KBM-7 (cell line): ENCODE data around the gene NNAT.
"Not testable (repeated sequence)": the region's sequence is repeated elsewhere in the genome, so short reads cannot be mapped to it uniquely, and the experiment has no call there.

Experiments
- DNase-seq: peaks from one replicate; pipeline ENCODE4 v3.0.0-alpha.2; 2015
- in situ Hi-C: fragments of 300-500 bp; cut with MboI; formaldehyde crosslinking; loops from 2 replicates; pipeline ENCODE4 v1.14.3; 2020; ENCODE audit warnings: low sequenced_read_pairs, low pct_unique_long_range_greater_than_20kb, mixed read lengths

NNAT gene

GRCh38 chr20:37533154-37533715, 12.2 kb downstream of the NNAT start:
- no peak for DNase-seq
- in situ Hi-C loops: loop anchor here (10.0 kb wide), 1 partner anchor 258 kb away; no protein-coding TSS in a partner anchor

GRCh38 chr20:37534401-37535157, 13.5 kb downstream of the NNAT start:
- peak; percentile 93 for DNase-seq
- in situ Hi-C loops: loop anchor here (10.0 kb wide), 1 partner anchor 260 kb away; no protein-coding TSS in a partner anchor

- in situ Hi-C loops: loop anchor here (10.0 kb wide), 1 partner anchor 261 kb away; no protein-coding TSS in a partner anchor
- DNase-seq: peak; percentile 35
These were observed 14.5 kb downstream of the NNAT start for GRCh38 chr20:37535443-37536132.

- in situ Hi-C loops: loop anchor here (10.0 kb wide), 1 partner anchor 263 kb away; no protein-coding TSS in a partner anchor
These were observed 16.5 kb downstream of the NNAT start for GRCh38 chr20:37537505-37537904.

GRCh38 chr20:37538003-37538402, 17.0 kb downstream of the NNAT start:
- in situ Hi-C loops: loop anchor here (10.0 kb wide), 1 partner anchor 263 kb away; no protein-coding TSS in a partner anchor

More at GRCh38 chr20:37537505-37537904, 16.5 kb downstream of the NNAT start:
- no peak for DNase-seq

GRCh38 chr20:37539424-37539823, 18.4 kb downstream of the NNAT start:
- no peak for DNase-seq
- in situ Hi-C loops: loop anchor here (10.0 kb wide), 1 partner anchor 265 kb away; no protein-coding TSS in a partner anchor

More at GRCh38 chr20:37538003-37538402, 17.0 kb downstream of the NNAT start:
- DNase-seq: peak; percentile 31

GRCh38 chr20:37540001-37540400, 19.0 kb downstream of the NNAT start:
- in situ Hi-C loops: no loop called here

GRCh38 chr20:37540838-37541237, 19.8 kb downstream of the NNAT start:
- in situ Hi-C loops, DNase-seq: not testable (repeated sequence)

More at GRCh38 chr20:37540001-37540400, 19.0 kb downstream of the NNAT start:
- DNase-seq: peak; percentile 92

- in situ Hi-C loops: no loop called here
- DNase-seq: no peak
These were observed 20.3 kb downstream of the NNAT start for GRCh38 chr20:37541326-37541725.

- in situ Hi-C loops: no loop called here
- DNase-seq: peak; percentile 59
These were observed 21.2 kb downstream of the NNAT start for GRCh38 chr20:37542281-37542680.

- in situ Hi-C loops: no loop called here
- peak; percentile 60 for DNase-seq
These were observed 22.8 kb downstream of the NNAT start for GRCh38 chr20:37543828-37544227.

- DNase-seq: no peak
- in situ Hi-C loops: no loop called here
These were observed 23.3 kb downstream of the NNAT start for GRCh38 chr20:37544386-37544785.

GRCh38 chr20:37545516-37545915, 24.5 kb downstream of the NNAT start:
- in situ Hi-C loops: no loop called here
- DNase-seq: no peak

GRCh38 chr20:37547912-37548311, 26.9 kb downstream of the NNAT start:
- in situ Hi-C loops: no loop called here
- DNase-seq: no peak

GRCh38 chr20:37550101-37550920, 29.3 kb downstream of the NNAT start:
- in situ Hi-C loops, DNase-seq: not testable (repeated sequence)

- DNase-seq, in situ Hi-C loops: not testable (repeated sequence)
These were observed 30.6 kb downstream of the NNAT start for GRCh38 chr20:37551660-37552059.

GRCh38 chr20:37552415-37552814, 31.4 kb downstream of the NNAT start:
- in situ Hi-C loops: no loop called here
- no peak for DNase-seq

GRCh38 chr20:37554721-37555298, 33.8 kb downstream of the NNAT start:
- in situ Hi-C loops, DNase-seq: not testable (repeated sequence)
